Measurements from ENCODE around the gene RASL11A. TPM values are rescaled to one million over a fixed set of nuclear protein-coding genes. Genes with fewer than 3 reads are reported as not detected.

The RASL11A gene
- total RNA-seq, 1 donor = 4.7 TPM

GRCh38 chr13:27242702-27243101 is 27.9 kb upstream of the RASL11A start:
- TF ChIP-seq CTCF (IDR thresholded peaks at IDR 0.05; ENCODE audit: insufficient read depth, low read depth, low read length) = no peak
- no peak overlapping the region for H3K4me3 ChIP-seq (ENCODE audit: low read depth, low read length)
- DNase-seq (ENCODE audit: low read depth) = no peak

GRCh38 chr13:27245610-27246009 is 25.0 kb upstream of the RASL11A start:
- DNase-seq (ENCODE audit: low read depth) = no peak
- TF ChIP-seq CTCF (IDR thresholded peaks at IDR 0.05; ENCODE audit: insufficient read depth, low read depth, low read length) = no peak
- H3K4me3 ChIP-seq (ENCODE audit: low read depth, low read length) = no peak overlapping the region

GRCh38 chr13:27250833-27251165 is 19.8 kb upstream of the RASL11A start:
- H3K4me3 ChIP-seq (ENCODE audit: low read depth, low read length) = peak overlapping the region; percentile 92
- no peak for TF ChIP-seq CTCF (IDR thresholded peaks at IDR 0.05; ENCODE audit: insufficient read depth, low read depth, low read length)
- no peak for DNase-seq (ENCODE audit: low read depth)

- peak within 1 kb of the TSS; percentile 92 for H3K4me3 ChIP-seq (ENCODE audit: low read depth, low read length)
- peak; percentile 98 for DNase-seq (ENCODE audit: low read depth)
- no peak for TF ChIP-seq CTCF (IDR thresholded peaks at IDR 0.05; ENCODE audit: insufficient read depth, low read depth, low read length)
Measured at GRCh38 chr13:27251166-27252091, 19.2 kb upstream of the RASL11A start, which contains the start of gene RPL21. Gene RPL21, plus strand, starts transcription at chr13:27251558. Its CDS starts 2,219 bp downstream, at chr13:27253777.

- no peak for DNase-seq (ENCODE audit: low read depth)
- TF ChIP-seq CTCF (IDR thresholded peaks at IDR 0.05; ENCODE audit: insufficient read depth, low read depth, low read length) = no peak
Measured at GRCh38 chr13:27252467-27252866, 18.2 kb upstream of the RASL11A start.

GRCh38 chr13:27257233-27257568 is 13.4 kb upstream of the RASL11A start:
- no peak for TF ChIP-seq CTCF (IDR thresholded peaks at IDR 0.05; ENCODE audit: insufficient read depth, low read depth, low read length)
- no peak for DNase-seq (ENCODE audit: low read depth)
- H3K4me3 ChIP-seq (ENCODE audit: low read depth, low read length) = no peak overlapping the region

More at GRCh38 chr13:27252467-27252866, 18.2 kb upstream of the RASL11A start:
- peak overlapping the region; percentile 92 for H3K4me3 ChIP-seq (ENCODE audit: low read depth, low read length)
